ENCODE data around the gene RBM19.

- TF ChIP-seq CTCF (conservative IDR thresholded peaks at IDR 0.05 in 1 of 2, IDR thresholded peaks at IDR 0.05 in 1 of 2; ENCODE audit: extremely low read depth in 1 of 2, insufficient read depth in 1 of 2, low read depth in 1 of 2, low read length in 2 of 2) (no peak), EZH2 (IDR thresholded peaks at IDR 0.05; ENCODE audit: borderline replicate concordance, low read length) (no peak)
Observed at GRCh38 chr12:113906411-113907200, 59.5 kb downstream of the RBM19 start.
